Suppressor macrophage treated with lipopolysaccharide for 4 hours (primary cell): Measurements from ENCODE around the gene SIN3B.
"Not testable (repeated sequence)": the region's sequence is repeated elsewhere in the genome, so short reads cannot be mapped to it uniquely, and the experiment has no call there.

Experiments used
- DNase-seq: peaks from one replicate; pipeline ENCODE4 v3.0.0-alpha.2; 2020

SIN3B gene

DNA sequence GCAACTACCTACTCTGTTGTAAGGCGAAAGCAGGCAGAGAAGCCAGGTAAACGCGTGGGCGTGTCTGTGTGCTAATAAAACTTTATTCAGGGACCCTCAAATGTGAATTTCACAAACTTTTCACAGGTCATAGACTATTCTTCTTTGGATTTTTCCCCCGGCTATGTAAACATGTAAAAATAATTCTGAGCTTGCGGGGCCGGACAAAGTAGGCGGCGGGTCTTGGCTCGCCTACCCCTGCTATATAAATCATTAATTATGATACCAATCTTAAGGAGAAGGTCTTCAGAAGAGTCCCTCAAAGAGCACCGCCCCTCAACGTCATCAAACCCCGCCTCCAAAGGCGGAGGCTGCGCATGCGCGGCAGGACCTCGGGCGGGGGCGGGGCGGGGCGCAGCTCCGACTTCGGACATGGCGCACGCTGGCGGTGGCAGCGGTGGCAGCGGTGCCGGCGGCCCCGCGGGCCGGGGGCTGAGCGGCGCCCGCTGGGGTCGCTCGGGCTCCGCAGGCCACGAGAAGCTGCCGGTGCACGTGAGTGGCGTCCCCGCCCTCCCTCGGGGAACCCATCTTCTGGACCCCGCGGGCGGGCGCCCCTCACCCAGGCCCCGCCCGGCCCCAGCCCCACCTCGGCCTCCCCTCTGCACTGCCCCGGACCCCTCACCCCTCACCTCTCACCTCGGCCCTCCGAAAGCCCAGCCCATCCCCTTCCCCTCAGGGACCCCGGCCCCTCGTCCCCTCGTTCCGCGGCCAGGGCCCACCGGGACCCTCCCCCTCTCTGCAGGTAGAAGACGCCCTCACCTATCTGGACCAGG, at the start of gene SIN3B:
TSS of gene SIN3B (plus strand) at position 389 of the 812 bp plus-strand sequence. CDS start at position 412, 23 bp downstream.
- DNase-seq = peak; percentile 98

- no peak for DNase-seq
Observed at GRCh38 chr19:16779539-16780163, 49.5 kb upstream of the SIN3B start.

GRCh38 chr19:16782719-16783118, 46.5 kb upstream of the SIN3B start:
- no peak for DNase-seq

DNA sequence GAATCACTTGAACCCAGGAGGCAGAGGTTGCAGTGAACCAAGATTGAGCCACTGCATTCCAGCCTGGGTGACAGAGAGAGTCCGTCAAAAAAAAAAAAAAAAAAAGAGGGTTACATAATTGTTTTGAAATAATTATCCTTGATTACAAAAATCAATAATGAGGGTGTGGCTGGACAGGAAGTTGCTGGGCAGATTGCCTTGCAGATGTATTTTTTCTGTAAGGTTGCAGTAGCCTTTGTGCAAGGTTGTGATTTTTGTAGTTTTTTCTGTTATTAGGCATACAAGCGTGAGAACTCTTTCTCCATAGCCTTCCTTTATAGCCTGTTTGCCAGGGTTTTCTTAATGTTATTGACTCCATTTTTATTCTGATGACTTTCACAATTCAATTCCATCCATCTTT, 40.7 kb upstream of the SIN3B start:
- DNase-seq = no peak

GRCh38 chr19:16789238-16789637, 40.0 kb upstream of the SIN3B start:
- no peak for DNase-seq

- peak; percentile 7 for DNase-seq
Observed at GRCh38 chr19:16790051-16790450, 39.1 kb upstream of the SIN3B start.

- DNase-seq = no peak
Observed at GRCh38 chr19:16791942-16792341, 37.3 kb upstream of the SIN3B start.

DNA sequence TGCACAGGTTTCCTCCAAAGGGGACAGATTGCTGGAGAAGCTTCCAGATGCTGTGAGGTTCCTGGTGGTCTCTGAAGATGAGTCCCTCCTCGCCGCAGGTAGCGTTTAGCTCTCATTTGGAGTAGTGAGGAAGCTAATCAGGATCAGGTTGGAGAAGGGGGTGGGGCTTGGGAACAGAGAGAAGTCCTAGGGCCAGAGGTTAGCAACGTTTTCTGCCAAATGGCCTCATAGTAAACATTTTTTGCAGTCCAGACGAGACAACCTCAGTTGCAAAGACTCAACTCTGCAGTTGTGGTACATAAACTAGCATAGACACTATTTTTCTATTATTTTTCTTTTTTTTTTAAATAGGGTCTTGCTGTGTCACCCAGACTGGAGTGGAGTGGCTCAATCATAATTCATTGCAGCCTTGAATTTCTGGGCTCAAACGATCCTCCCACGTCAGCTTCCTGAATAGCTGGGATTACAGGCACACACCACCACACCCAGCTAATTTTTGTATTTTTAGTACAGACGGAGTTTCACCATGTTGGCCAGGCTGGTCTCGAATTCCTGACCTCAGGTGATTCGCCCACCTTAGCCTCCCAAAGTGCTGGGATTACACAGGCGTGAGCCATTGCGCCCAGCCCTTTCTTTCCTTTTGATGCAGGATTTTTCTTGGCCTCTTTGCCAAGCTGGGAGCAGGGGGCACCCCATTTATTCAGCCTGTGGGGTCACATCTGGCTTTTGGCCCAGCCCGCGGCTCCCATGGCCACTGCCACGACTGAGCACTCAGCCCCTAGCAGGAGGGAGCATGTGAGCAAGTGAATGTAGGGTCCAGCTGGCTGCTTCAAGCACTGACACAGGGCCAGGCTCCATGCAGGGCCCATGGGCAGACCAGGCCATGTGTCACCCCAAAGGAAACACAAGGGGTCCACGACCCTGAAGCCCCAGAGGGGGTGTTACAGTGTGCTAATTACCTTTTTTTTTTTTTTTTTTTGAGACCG, 34.4 kb upstream of the SIN3B start:
- no peak for DNase-seq

- DNase-seq = no peak
Observed at GRCh38 chr19:16795731-16796130, 33.5 kb upstream of the SIN3B start.

GRCh38 chr19:16797876-16798275, 31.3 kb upstream of the SIN3B start:
- no peak for DNase-seq

GRCh38 chr19:16798326-16798725, 30.9 kb upstream of the SIN3B start:
- DNase-seq = not testable (repeated sequence)

DNA sequence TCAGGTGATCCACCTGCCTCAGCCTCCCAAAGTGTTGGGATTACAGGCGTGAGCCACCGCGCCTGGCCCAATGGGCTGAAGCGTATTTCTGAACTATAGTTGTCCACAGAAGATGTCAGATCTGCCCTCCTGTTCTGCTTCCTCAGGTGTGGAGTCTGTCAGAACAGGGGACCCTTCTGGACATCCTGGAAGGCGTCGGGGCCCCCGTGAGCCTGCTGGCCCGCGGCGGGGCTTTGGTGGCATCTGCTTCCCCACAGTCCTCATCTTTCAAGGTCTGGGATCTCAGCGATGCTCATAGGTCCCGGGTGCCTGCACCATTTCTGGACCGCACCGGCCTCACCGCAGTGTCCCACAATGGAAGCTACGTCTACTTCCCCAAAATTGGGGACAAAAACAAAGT, 29.5 kb upstream of the SIN3B start:
- DNase-seq = no peak

- peak; percentile 41 for DNase-seq
Observed at GRCh38 chr19:16801600-16802013, 27.6 kb upstream of the SIN3B start.

DNA sequence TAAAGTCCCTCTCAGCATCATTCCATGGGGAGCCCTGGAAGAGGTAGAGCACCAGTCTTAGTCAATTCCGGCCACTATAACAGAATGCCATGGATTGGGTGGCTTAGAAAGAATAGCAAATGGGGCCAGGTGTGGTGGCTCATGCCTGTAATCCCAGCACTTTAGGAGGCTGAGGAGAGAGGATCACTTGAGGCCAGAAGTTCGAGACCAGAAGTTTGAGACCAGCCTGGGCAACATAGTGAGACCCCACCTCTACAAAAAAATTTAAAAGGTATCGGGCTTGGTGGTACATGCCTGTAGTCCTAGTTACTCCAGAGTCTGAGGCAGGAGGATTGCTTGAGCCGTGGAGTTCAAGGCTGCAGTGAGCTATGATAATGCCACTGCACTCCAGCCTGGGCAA, 25.0 kb upstream of the SIN3B start:
- no peak for DNase-seq

DNA sequence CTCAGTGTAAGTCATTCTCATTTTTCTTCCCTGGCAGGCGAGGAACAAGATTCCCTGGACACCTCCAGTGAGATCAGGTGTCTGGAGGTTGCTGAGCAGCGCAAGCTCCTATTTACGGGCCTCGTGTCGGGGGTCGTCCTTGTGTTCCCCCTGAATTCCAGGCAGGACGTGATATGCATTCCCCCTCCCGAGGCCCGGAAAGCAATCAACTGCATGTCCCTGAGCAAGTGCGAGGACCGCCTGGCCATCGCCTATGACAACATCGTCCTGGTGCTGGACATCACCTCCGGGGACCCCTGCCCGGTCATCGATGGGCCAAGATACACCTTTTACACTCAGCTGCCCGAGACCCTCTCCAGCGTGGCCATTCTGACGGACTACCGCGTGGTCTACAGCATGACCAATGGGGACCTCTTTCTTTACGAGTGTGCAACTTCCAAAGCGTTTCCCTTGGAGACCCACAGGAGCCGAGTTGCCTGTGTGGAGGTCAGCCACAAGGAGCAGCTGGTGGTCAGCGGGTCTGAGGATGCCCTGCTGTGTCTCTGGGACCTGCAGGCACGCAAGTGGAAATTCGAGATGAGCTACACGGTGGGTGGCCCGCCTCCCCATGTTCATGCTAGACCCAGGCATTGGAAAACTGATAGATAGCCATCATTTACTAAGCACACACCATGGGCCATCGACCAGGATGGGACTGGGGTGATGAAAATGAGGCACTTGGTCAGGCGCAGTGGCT, 21.5 kb upstream of the SIN3B start:
- DNase-seq = no peak

- no peak for DNase-seq
Observed at GRCh38 chr19:16814526-16815100, 14.6 kb upstream of the SIN3B start.

DNA sequence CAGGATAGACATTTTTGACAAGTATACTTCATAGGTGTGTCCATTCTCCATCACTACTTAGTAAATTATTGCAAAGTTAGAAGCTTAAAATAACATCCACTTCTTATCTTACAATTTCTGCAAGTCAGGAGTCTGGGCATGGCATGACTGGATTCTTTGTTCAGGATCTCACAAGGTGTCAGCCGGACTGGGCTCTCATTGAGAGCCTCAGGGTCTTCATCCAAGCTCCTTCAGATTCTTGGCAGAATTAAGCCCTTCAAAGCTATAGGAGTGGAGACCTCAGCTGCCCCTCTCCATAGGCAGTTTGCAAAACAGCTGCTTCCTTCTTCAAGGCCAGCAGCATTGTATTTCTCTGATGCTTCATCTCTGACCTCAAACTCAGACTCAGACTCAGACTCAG, 9.1 kb upstream of the SIN3B start:
- no peak for DNase-seq

DNA sequence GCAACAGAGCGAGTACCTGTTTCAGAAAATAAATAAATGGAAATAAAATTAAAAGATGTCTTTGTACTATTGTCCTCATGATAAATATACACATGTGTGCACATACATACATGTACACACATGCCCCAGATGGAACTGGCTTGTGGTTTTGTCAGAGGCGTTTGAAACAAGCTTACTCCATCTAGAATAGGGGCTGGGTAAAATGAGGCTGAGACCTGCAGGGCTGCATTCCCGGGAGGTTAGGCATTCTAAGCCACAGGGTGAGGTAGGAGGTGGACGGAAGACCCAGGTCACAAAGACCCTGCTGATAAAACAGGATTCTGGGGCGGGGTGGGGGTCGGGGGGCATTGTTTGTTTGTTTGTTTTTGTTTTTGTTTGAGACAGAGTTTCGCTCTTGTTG, 8.1 kb upstream of the SIN3B start:
- no peak for DNase-seq

DNA sequence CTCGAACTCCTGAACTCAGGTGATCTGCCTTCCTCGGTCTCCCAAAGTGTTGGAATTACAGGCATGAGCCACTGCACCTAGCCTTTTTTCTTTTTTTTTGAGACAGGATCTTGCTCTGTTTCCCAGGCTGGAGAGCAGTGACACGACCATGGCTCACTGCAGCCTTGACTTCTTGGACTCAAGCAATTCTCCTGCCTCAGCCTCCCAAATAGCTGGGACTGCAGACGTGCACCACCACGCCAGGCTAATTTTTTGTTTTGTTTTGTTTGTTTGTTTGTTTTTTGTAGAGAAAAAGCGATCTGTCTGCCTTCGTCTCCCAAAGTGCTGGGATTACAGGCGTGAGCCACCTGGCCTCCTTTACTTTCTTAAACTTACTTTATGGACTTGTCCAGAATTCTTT, 6.5 kb upstream of the SIN3B start:
- DNase-seq = no peak

DNA sequence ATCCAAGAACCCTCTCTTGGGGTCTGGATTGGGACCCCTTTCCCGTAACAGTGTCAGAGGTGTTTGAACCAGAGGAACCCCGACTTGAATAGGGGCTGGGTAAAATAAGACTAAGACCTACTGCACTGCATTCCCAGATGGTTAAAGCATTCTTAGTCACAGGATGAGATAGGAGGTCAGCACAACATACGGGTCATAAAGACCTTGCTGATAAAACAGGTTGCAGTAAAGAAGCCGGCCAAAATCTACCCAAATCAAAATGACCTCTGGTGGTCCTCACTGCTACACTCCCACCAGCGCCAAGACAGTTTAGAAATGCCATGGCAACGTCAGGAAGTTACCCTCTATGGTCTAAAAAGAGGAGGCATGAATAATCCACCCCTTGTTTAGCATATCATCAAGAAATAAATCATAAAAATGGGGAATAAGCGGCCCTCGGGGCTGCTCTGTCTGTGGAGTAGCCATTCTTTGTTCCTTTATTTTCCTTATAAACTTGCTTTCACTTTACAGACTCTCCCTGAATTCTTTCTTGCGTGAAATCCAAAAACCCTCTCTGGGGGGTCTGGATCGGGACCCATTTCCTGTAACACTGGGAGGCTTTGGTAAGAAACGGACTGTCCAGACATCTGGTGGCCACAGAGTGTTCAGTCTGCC, 4.4 kb upstream of the SIN3B start:
- DNase-seq = no peak

DNA sequence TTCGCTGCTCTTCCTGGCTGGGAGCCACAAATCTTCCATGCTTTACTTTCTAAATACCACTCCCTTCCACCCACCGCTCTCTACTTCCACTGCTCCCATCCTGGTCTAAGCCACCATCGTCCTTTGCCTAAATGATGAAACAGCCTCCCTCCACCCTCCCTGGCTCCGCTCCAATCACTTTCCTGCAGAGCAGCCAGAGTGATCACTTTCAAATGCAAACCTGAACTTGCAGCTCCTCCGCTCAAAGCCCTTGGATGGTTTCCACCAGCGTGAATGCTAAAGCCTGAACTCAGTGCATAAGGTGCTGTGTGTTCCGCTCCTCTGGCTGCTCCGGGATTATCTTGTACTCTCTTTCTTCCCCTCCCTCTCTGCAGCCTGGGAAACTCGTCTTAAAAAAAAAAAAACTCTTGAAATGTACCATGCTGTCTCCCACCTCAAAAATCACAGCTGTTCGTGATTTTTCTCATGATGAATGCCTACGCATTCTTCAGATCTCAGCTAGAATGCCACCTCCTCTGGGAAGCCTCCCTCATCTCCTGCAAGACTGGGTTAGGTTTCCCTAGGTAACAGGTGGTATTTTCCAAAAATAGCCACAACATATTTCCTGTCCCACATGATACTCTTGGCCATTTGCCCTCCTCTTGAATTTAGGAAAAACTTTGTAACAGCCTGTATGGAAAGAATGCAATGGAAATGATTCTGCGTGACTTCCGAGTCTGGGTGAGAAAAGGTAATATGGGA, 3.7 kb upstream of the SIN3B start:
- peak; percentile 22 for DNase-seq
